Skeletal muscle tissue (tissue), 4 donors: Measurements from ENCODE around the gene ALKBH2. TPM values are rescaled to one million over a fixed set of nuclear protein-coding genes. Genes with fewer than 3 reads are reported as not detected.
A peak's percentile ranks its signal among the peaks of the same experiment; 100 is the strongest.

Experiments used
- H3K27ac ChIP-seq: one replicate; pipeline ENCODE4 v1.7.0; 2013; ENCODE audit warnings: mild to moderate bottlenecking, low read depth, low read length, inconsistent platforms
- H3K27me3 ChIP-seq, 3 donors: one replicate each; pipeline ENCODE4 v1.7.0; 2013; ENCODE audit warnings: low read length in 3 of 3; ENCODE audit not compliant: control insufficient read depth in 3 of 3, insufficient read depth in 3 of 3
- H3K36me3 ChIP-seq, 3 donors: one replicate each; pipeline ENCODE4 v1.7.0; 2013; ENCODE audit warnings: low read length in 3 of 3; ENCODE audit not compliant: control insufficient read depth in 3 of 3, insufficient read depth in 3 of 3
- H3K4me1 ChIP-seq, 3 donors: one replicate each; pipeline ENCODE4 v1.7.0; 2013; ENCODE audit warnings: low read length in 3 of 3, mild to moderate bottlenecking in 3 of 3; ENCODE audit not compliant: control insufficient read depth in 3 of 3, insufficient read depth in 3 of 3
- H3K4me3 ChIP-seq, 3 donors: one replicate each; pipeline ENCODE4 v1.7.0; 2013; ENCODE audit warnings: low read length in 3 of 3
- H3K9ac ChIP-seq, 3 donors: one replicate each; pipeline ENCODE4 v1.7.0; 2013; ENCODE audit warnings: low read length in 3 of 3, mild to moderate bottlenecking in 3 of 3, moderate library complexity in 2 of 3, low read depth in 1 of 3
- H3K9me3 ChIP-seq, 3 donors: one replicate each; pipeline ENCODE4 v1.7.0; 2013; ENCODE audit warnings: low read length in 3 of 3; ENCODE audit not compliant: control insufficient read depth in 3 of 3
- total RNA-seq: library from RNA; depleted of rRNA; stranded (reverse); fragments of >200 nt; gene quantifications from one replicate; pipeline ENCODE4 v1.2.3, GENCODE V29; 2014
- donor health status: Osteomylitis.

The ALKBH2 gene
- total RNA-seq, 1 donor from 2014 or later, result 20.4 TPM

GRCh38 chr12:109099431-109100020 lies 6.3 kb upstream of the ALKBH2 start:
- H3K9me3 ChIP-seq, result no peaks in the 10 kb centered on the region
- peaks cover 25 to 28% (median 27%) of the 10 kb centered on the region in 3 donors for H3K36me3 ChIP-seq
- H3K4me1 ChIP-seq, result peaks cover 13 to 20% (median 14%) of the 10 kb centered on the region in 3 donors
- H3K27me3 ChIP-seq, result no peaks in the 10 kb centered on the region
- peak overlapping the region in 2 of 3 donors; percentile 32 to 86 for H3K4me3 ChIP-seq
- H3K9ac ChIP-seq, result peak overlapping the region; percentile 53 to 87 (median 81)
- peak overlapping the region; percentile 81 for H3K27ac ChIP-seq

- H3K9ac ChIP-seq, result peak overlapping the region; percentile 81 to 88 (median 87)
- H3K4me3 ChIP-seq, result peak overlapping the region; percentile 81 to 87 (median 86)
- peaks cover 14 to 22% (median 15%) of the 10 kb centered on the region in 3 donors for H3K4me1 ChIP-seq
- H3K27ac ChIP-seq, result peak overlapping the region; percentile 81
- H3K9me3 ChIP-seq, result no peaks in the 10 kb centered on the region
- peaks cover 21 to 23% (median 21%) of the 10 kb centered on the region in 3 donors for H3K36me3 ChIP-seq
- H3K27me3 ChIP-seq, result no peaks in the 10 kb centered on the region
Observed at GRCh38 chr12:109098651-109099050, 5.4 kb upstream of the ALKBH2 start.

GRCh38 chr12:109098183-109098604 lies 4.9 kb upstream of the ALKBH2 start:
- H3K9me3 ChIP-seq, result no peaks in the 10 kb centered on the region
- no peaks in the 10 kb centered on the region for H3K27me3 ChIP-seq
- peak overlapping the region; percentile 81 for H3K27ac ChIP-seq
- peak overlapping the region; percentile 81 to 88 (median 87) for H3K9ac ChIP-seq
- peaks cover 17 to 20% (median 18%) of the 10 kb centered on the region in 3 donors for H3K36me3 ChIP-seq
- peak overlapping the region; percentile 81 to 87 (median 86) for H3K4me3 ChIP-seq
- H3K4me1 ChIP-seq, result peaks cover 17 to 26% (median 18%) of the 10 kb centered on the region in 3 donors

GRCh38 chr12:109097435-109098182 lies 4.3 kb upstream of the ALKBH2 start, which contains the start of gene UNG:
TSS of gene UNG (plus strand) at chr12:109097597. CDS start at chr12:109097680, 83 bp downstream.
- Histone ChIP-seq H3K4me1 (peaks cover 23 to 32% (median 24%) of the 10 kb centered on the region in 3 donors), H3K9ac (peak within 1 kb of the TSS; percentile 81 to 88 (median 87)), H3K9me3 (no peaks in the 10 kb centered on the region), H3K27me3 (no peaks in the 10 kb centered on the region), H3K36me3 (peaks cover 14 to 17% (median 17%) of the 10 kb centered on the region in 3 donors), H3K27ac (peak within 1 kb of the TSS; percentile 81), H3K4me3 (peak within 1 kb of the TSS; percentile 81 to 87 (median 86))

GRCh38 chr12:109097140-109097434 lies 3.8 kb upstream of the ALKBH2 start:
- no peaks in the 10 kb centered on the region for H3K9me3 ChIP-seq
- H3K36me3 ChIP-seq, result peaks cover 9 to 12% (median 12%) of the 10 kb centered on the region in 3 donors
- no peaks in the 10 kb centered on the region for H3K27me3 ChIP-seq
- H3K27ac ChIP-seq, result no peak overlapping the region
- peaks cover 28 to 37% (median 29%) of the 10 kb centered on the region in 3 donors for H3K4me1 ChIP-seq
- H3K4me3 ChIP-seq, result no peak overlapping the region
- no peak overlapping the region for H3K9ac ChIP-seq

- Histone ChIP-seq H3K4me1 (peaks cover 18 to 27% (median 25%) of the 10 kb centered on the region in 3 donors), H3K9me3 (no peaks in the 10 kb centered on the region), H3K9ac (peak overlapping the region; percentile 69 to 86 (median 73)), H3K36me3 (peaks cover 25 to 27% (median 25%) of the 10 kb centered on the region in 3 donors), H3K27ac (peak overlapping the region; percentile 76), H3K27me3 (no peaks in the 10 kb centered on the region), H3K4me3 (peak overlapping the region; percentile 76 to 94 (median 87))
Observed at GRCh38 chr12:109092497-109093021, 713 bp downstream of the ALKBH2 start.

- H3K9ac ChIP-seq, result no peak overlapping the region
- peaks cover 40 to 54% (median 49%) of the 10 kb centered on the region in 3 donors for H3K36me3 ChIP-seq
- H3K4me1 ChIP-seq, result peaks cover 23 to 28% (median 26%) of the 10 kb centered on the region in 3 donors
- no peak overlapping the region for H3K27ac ChIP-seq
- no peak overlapping the region for H3K4me3 ChIP-seq
- H3K9me3 ChIP-seq, result no peaks in the 10 kb centered on the region
- H3K27me3 ChIP-seq, result no peaks in the 10 kb centered on the region
Observed at GRCh38 chr12:109089683-109090082, 3.6 kb downstream of the ALKBH2 start.

DNA sequence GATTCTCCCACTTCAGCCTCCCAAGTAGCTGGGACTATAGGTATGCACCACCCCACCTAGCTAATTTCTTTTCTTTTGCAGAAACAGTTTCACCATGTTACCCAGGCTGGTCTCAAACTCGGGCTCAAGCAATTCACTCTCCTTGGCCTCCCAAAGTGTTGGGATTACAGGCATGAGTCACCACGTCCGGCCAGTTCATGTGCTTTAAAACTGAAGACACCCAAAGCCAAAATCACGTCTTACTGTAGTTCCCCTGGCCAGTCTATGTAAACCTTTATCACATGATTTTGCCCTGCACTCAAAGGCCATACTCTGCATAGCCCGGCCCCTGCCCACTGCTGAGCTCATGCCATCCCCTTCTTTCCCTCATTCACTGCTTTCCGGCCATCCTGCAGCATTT lies 4.5 kb downstream of the ALKBH2 start:
- Histone ChIP-seq H3K4me3 (no peak overlapping the region), H3K36me3 (peaks cover 48 to 61% (median 55%) of the 10 kb centered on the region in 3 donors), H3K27me3 (no peaks in the 10 kb centered on the region), H3K27ac (no peak overlapping the region), H3K9ac (no peak overlapping the region), H3K4me1 (peaks cover 22 to 27% (median 26%) of the 10 kb centered on the region in 3 donors), H3K9me3 (no peaks in the 10 kb centered on the region)

DNA sequence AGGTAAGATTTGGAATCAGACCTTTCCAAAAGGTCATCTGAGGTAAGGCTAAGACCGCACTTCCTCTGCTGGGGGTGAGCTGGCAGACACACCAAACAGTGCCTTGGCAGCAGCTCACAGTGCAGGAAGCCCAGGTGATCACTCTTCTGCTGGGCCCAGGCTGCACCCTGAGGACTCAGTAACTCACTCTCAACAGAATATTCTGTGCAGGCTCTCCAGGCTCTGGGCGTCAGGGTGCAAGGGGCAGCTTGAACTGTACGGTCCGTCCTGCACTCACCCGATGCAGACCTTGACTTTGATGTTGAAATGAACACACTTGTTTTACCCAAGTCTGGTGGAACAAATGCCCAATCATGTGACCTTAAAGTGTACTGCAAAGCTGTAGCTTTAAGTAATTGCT lies 6.0 kb downstream of the ALKBH2 start:
- H3K27me3 ChIP-seq, result no peaks in the 10 kb centered on the region
- no peak overlapping the region for H3K27ac ChIP-seq
- H3K4me3 ChIP-seq, result no peak overlapping the region
- H3K9ac ChIP-seq, result peak overlapping the region in 1 of 3 donors; percentile 45
- peaks cover 8 to 12% (median 12%) of the 10 kb centered on the region in 3 donors for H3K4me1 ChIP-seq
- no peaks in the 10 kb centered on the region for H3K9me3 ChIP-seq
- H3K36me3 ChIP-seq, result peaks cover 63 to 76% (median 71%) of the 10 kb centered on the region in 3 donors
